ENCODE data around the gene AUNIP. TPM values are rescaled to one million over a fixed set of nuclear protein-coding genes. Genes with fewer than 3 reads are reported as not detected.

Gene AUNIP
- total and polyA plus RNA-seq, 2 of the 8 experiments (the other 6 are each of a cell fraction or from before 2014, with no cell fraction given) = 18.6 to 23.2 TPM

- Histone ChIP-seq H3K4me2 (ENCODE audit: insufficient read depth in 1 of 2, low read depth in 2 of 2, low read length in 2 of 2) (peak overlapping the region; percentile 30 to 50; a peak in 3 of 4 replicates), H3K23me2 (ENCODE audit: low read depth, low read length) (no peaks in the 10 kb centered on the region), H3K4ac (replicated peaks; ENCODE audit: insufficient read length, low read depth, low read length) (no peak overlapping the region), H3K18ac (ENCODE audit: extremely low read depth, low read length) (peak overlapping the region; percentile 72; the same call in 1 of the 2 replicates), H3K9ac (replicated peaks in 1 of 4; ENCODE audit: extremely low read depth in 1 of 4, low read depth in 3 of 4, low read length in 3 of 4) (peak overlapping the region in 3 of 4 experiments; percentile 4 to 20 (median 4); a peak in 3 of 7 replicates), H3K4me1 (replicated peaks in 1 of 4; ENCODE audit: control insufficient read depth in 3 of 4, insufficient read depth in 4 of 4, low read length in 3 of 4) (peaks cover 3 to 15% (median 11%) of the 10 kb centered on the region in 4 experiments), H4K8ac (ENCODE audit: extremely low read depth, insufficient read depth, low read length) (no peak overlapping the region), H2BK20ac (ENCODE audit: low read length) (no peak overlapping the region), H3K79me2 (ENCODE audit: control insufficient read depth in 1 of 2, insufficient read depth in 2 of 2, low read length in 2 of 2) (no peaks in the 10 kb centered on the region), H3K36me3 (ENCODE audit: control insufficient read depth in 2 of 4, insufficient read depth in 4 of 4, low read length in 3 of 4) (peaks cover 0 to 8% (median 1%) of the 10 kb centered on the region in 4 experiments; a peak in 3 of 8 replicates), H4K91ac (replicated peaks; ENCODE audit: insufficient read length, low read length) (no peak overlapping the region), H2AFZ (ENCODE audit: low read length) (no peak overlapping the region), H3K4me3 (ENCODE audit: extremely low read depth in 1 of 4, insufficient read depth in 2 of 4, low read depth in 3 of 4, low read length in 4 of 4) (no peak overlapping the region; a peak in 1 of 8 replicates), H3K27ac (ENCODE audit: low read depth, low read length) (no peak overlapping the region), H2BK15ac (ENCODE audit: low read length) (no peak overlapping the region), H2BK12ac (ENCODE audit: low read depth, low read length) (no peak overlapping the region), H2BK120ac (replicated peaks; ENCODE audit: low read depth, low read length) (no peak overlapping the region), H3K56ac (replicated peaks; ENCODE audit: insufficient read length, low read depth, low read length) (no peak overlapping the region), H3K79me1 (ENCODE audit: low read depth, low read length) (no peaks in the 10 kb centered on the region; the same call in none of the 2 replicates), H3K23ac (ENCODE audit: insufficient read length) (no peak overlapping the region), H3K14ac (ENCODE audit: insufficient read length) (no peak overlapping the region), H2BK5ac (ENCODE audit: low read depth, low read length) (no peak overlapping the region), H4K20me1 (replicated peaks in 1 of 2; ENCODE audit: control insufficient read depth in 1 of 2, insufficient read depth in 2 of 2, low read length in 2 of 2) (no peaks in the 10 kb centered on the region), H3K27me3 (replicated peaks in 1 of 4; ENCODE audit: control insufficient read depth in 3 of 4, extremely low read depth in 1 of 4, insufficient read depth in 3 of 4, low read length in 3 of 4) (no peaks in the 10 kb centered on the region), H4K5ac (ENCODE audit: insufficient read length, low read depth, low read length) (no peak overlapping the region), H3K9me3 (ENCODE audit: insufficient read depth in 2 of 2, low read depth in 1 of 2, low read length in 1 of 2) (no peaks in the 10 kb centered on the region), H2AK5ac (ENCODE audit: low read depth, low read length) (no peak overlapping the region)
- FAIRE-seq = peak; percentile 88
- ChIA-PET POLR2A (ENCODE audit: partially characterized antibody) (interaction anchor here (0.9 to 2.6 kb wide), 6 partner anchors 8 to 33 kb away, joined by 3 to 10 read pairs (median 3); partner anchors contain the start of gene PAQR7), CTCF (ENCODE audit: partially characterized antibody) (interaction anchor here (1.0 to 2.7 kb wide), 4 partner anchors 14 to 57 kb away, joined by 3 to 11 read pairs (median 6); no protein-coding TSS in a partner anchor)
- DNase-seq (ENCODE audit: low read depth in 1 of 2, low spot score in 2 of 2) = no peak
- WGBS, 2 experiments (ENCODE audit: extremely low coverage in 1 of 2, insufficient coverage in 1 of 2, insufficient read length in 1 of 2, insufficient replicate concordance in 2 of 2, low coverage in 1 of 2, low lambda C conversion rate in 2 of 2, missing lambda C conversion rate in 1 of 2) = 78% methylated on average over 9 of the region's 9 CpGs; no CpG with 5 or more reads in 1 of the 2 experiments
- TF ChIP-seq CREB1 (IDR thresholded peaks at IDR 0.05) = no peak
- TF ChIP-seq TAF1 (IDR thresholded peaks at IDR 0.05; ENCODE audit: low read depth, low read length) = peak; percentile 19; the same call in 1 of the 2 replicates
- TF ChIP-seq E2F6 (IDR thresholded peaks at IDR 0.05) = no peak
- TF ChIP-seq CEBPB (IDR thresholded peaks at IDR 0.05; ENCODE audit: low read depth, low read length) = no peak
- TF ChIP-seq JUND (IDR thresholded peaks at IDR 0.05; ENCODE audit: low read length) = no peak
Observed at GRCh38 chr1:25867210-25867991, 8.1 kb upstream of the AUNIP start.

All from H1 (cell line).